ENCODE measurements around the gene IQGAP1.

Gene IQGAP1

DNA sequence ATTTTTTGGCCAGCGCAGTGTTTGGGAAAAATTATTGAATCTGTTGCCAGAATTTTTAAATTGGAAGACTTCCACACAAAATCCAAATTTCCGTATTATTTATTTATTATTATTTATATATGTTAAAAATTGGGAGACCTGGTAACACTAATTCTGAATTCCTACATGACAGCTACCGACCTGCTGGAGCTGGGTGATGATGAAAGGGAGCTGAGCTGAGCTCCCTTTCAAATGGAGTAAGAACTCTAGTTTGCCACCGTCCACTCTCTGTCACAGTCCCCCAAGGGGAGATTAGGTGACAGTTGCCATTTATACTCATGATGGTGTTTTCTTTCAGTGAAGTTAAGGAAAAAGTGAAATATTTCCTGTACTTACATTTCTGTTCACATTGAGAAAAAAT is 143.1 kb downstream of the IQGAP1 start:
- DNase-seq (ENCODE audit: low read depth), result no peak

DNA sequence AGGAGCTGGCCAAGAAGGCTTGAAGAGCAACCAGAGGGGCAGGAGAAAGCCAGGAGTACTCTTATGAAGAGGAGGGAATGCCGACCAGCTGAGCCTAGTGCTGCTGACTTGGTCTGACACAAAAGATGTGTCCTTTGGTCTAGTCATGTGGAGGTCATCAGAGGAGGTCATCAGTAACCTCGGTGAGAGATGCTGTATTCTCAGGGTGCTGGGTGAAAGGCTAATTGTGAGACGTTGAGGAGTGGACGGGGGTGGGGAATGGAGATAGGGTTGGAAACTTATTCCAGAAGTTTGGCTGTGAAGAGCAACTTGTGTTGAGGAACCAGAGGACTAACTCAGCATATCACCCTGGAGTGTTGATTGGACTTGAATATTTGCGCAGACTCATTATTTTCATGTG is 147.2 kb downstream of the IQGAP1 start:
- no peak for DNase-seq (ENCODE audit: low read depth)

DNA sequence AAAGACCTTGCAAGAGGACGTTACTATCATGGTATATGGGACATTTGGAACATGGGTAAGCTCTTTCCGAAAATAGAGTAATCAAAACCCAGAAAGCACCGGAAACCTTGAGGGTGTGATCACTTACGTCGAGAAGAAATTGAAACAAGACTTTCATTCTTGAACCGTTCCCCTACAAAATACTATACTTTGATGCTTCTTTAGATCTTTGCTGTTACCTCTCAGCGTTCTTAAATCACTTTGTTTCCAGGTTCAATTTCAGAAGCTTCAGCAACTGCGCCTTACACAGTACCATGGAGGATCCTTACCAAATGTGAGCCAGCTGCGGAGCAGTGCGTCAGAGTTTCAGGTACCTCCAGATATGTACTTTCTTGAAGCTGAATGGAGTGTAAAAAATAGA is 151.7 kb downstream of the IQGAP1 start:
- no peak for DNase-seq (ENCODE audit: low read depth)

DNA sequence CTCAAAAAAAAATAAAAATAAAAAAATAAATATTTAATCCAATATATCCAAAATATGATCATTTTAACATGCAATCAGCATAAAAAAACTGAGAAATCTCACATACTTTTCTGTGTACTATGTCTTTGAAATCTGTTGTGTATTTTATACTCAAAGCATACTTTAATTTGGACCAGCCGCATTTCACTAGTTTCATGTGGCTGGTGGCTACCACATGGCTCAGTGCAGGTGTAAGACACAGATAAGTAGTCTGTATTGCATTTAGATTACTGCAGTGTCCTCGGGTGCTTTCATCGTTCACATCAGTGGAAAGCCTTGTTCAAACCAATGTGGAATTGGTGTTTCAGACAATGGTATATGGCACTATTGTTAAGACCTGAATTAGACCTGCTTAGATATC is 152.7 kb downstream of the IQGAP1 start:
- no peak for DNase-seq (ENCODE audit: low read depth)

DNA sequence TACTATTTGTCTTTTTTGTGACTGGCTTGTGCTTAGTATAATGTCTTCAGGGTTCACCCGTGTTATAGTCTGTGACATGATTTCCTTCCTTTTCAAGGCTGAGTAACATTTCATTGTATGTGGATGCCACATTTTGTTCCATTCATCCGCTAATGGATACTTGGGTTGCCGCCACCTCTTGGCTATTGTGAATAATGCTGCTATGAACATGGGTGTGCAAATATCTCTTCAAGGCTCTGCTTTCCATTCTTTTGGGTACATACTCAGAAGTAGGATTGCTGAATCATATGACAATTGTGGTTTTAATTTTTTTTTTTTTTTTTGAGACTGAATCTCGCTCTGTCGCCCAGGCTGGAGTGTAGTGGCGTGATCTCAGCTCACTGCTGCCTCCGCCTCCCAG is 157.1 kb downstream of the IQGAP1 start:
- DNase-seq (ENCODE audit: low read depth), result no peak

DNA sequence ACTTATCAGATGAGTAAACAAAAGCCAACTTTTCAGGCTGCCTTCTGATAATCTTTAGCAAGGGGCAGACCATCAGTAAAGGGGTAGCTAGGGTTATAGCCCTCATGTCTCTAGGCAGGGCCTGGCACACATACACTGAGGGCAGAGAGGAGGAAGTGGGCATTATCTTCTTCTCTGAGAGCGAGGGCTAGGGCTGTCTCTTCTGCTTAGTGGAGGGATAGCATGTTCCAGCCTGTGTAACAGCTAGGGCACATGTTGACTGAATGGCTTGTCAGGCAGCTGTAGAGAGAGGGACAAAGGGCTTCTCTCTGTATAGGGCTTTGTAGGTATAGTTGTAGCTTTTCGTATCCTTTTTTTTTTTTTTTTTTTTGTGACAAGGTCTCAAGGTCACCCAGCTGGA is 159.5 kb downstream of the IQGAP1 start:
- DNase-seq (ENCODE audit: low read depth), result no peak

DNA sequence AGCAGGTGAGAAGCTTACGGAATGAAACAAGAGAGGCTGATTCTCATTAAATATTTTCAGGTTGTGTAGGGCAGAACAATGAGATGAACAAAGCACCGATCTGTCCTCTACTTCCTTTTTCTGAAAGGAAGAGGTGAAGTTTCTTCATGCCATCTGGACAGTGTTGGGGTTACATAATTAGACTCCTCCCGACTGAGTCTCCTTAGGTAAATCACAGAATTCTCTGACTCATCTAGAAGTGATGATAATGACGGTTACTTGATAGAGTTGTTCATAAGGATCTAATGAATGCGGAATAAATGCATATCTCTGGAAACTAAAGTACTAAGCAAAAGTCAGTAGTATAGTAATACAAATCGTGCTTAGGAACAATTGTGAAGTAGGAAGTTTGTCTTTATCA is 162.9 kb downstream of the IQGAP1 start:
- no peak for DNase-seq (ENCODE audit: low read depth)
